NCI-H2081 (cell line): ENCODE data around the gene BTBD9.
"Not testable (repeated sequence)": the region's sequence is repeated elsewhere in the genome, so short reads cannot be mapped to it uniquely, and the experiment has no call there.

Source experiments
- DNase-seq, 2 experiments: peaks; one replicate each; lab custom pipeline; 2025; lab: John Stamatoyannopoulos, UW

Gene BTBD9

DNA sequence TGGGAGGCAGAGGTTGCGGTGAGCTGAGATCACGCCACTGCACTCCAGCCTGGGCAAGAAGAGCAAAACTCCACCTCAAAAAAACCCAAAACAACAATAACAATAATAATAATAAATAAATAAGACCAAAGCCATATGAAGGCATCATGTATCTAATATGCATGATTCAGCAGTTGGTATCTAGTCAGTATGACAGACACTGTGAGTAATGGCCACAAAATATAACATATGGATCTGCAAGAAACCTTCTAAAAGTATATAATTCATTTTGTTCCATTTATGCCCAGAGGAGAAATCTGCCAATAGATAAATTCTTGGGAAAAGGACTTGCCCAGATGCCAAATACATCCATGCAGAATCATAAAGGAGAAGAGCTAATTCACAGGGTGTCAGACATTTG lies 252.3 kb downstream of the BTBD9 start:
- DNase-seq, result no peak

DNA sequence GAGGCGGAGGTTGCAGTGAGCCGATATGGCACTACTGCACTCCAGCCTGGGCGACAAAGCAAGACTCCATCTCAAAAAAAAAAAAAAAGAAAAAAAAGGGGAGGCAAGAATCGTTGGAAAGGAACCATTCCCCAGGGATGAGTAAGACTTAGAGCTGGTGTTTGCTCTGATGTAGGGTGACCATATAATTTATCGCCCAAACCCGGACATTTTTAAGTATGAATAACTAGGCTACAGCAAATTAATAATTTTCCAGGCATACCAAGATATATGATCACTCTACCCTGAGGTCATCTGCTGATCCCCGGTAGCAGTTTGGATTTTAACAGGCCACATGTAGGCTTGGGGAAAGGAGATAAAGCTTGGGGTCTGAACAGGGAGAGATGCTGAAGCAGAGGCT lies 260.9 kb downstream of the BTBD9 start:
- DNase-seq, result no peak

- no peak for DNase-seq
Observed at GRCh38 chr6:38375937-38376336, 263.8 kb downstream of the BTBD9 start.

DNA sequence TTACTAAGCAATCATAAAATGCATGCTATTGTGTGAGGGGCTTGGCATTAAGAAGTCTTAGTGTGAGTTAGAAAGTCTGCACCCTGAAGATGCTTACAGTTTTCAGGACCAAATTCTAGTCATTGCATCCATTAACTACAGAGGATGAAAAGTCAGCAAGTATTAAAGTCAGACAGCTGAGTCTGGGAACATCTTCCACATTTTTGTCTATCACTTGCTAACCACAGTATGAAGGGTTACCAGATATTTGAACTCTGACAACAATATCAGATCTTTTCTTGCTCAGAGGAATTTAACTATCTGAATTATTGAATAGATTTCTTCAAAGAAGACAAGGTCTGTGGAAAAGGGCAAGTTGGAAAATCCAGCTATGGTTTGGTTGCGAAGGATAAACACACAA lies 264.4 kb downstream of the BTBD9 start:
- DNase-seq, result no peak

GRCh38 chr6:38371881-38372280 lies 267.8 kb downstream of the BTBD9 start:
- DNase-seq, result no peak

- DNase-seq, result no peak
Observed at GRCh38 chr6:38370653-38371601, 268.8 kb downstream of the BTBD9 start.

DNA sequence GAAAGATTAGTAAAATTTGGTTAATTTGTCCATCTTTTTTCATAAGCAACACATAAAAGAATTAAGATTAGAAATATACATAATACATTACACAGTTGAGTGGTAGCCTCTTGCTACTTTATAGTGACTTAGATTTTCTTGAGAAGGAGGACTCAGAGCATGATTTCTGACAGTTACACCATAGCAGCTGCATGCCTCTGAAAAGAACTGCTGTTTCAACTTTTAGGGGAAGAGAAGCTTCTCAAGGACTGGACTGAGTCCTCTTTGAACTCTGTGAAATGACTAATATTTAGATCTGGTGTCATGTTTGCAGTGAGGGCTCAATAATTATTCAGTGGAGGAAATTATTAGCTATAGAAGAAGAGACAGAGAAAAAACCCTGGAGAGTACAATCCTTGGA lies 272.5 kb downstream of the BTBD9 start:
- no peak for DNase-seq

GRCh38 chr6:38366234-38366633 lies 273.5 kb downstream of the BTBD9 start:
- DNase-seq, result no peak

DNA sequence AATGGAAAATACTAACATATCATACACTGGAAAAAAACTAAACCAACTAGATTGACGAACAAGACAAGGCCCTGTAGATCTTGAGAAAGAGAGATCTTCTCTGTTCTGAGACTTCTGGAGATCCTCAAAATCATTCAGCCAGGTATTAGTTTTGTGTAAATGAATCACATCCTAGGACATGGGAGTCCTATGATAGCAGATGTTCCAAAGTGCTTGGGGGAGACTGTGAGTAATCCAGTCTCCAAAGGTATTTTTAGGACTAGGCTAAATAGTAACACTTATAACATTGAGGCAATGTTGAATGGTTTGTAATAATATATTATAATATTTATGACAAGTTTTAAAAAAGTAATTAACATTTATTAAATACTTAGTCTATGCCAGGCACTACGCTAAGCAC lies 275.0 kb downstream of the BTBD9 start:
- no peak for DNase-seq

GRCh38 chr6:38364127-38364526 lies 275.6 kb downstream of the BTBD9 start:
- no peak for DNase-seq

- no peak for DNase-seq
Observed at GRCh38 chr6:38355519-38355918, 284.2 kb downstream of the BTBD9 start.

GRCh38 chr6:38354905-38355304 lies 284.8 kb downstream of the BTBD9 start:
- DNase-seq, result no peak

DNA sequence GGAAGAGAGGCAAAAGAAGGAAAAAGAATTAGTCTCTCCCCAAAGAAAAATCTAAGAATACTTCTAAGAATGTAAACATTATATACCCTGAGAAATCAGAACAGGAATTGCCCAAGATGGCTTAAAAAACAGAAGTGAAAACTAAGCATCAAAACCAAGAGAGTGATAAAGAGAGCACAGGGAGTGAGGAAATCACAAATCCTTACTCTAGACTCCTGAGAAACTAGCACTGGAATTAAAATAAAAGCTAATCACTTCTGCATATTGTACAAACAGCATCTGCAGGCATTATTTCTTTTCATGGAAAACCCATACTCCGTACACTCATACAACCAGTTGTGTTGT lies 285.7 kb downstream of the BTBD9 start:
- DNase-seq, result no peak

- DNase-seq, result no peak
Observed at GRCh38 chr6:38353310-38354036, 286.3 kb downstream of the BTBD9 start.

DNA sequence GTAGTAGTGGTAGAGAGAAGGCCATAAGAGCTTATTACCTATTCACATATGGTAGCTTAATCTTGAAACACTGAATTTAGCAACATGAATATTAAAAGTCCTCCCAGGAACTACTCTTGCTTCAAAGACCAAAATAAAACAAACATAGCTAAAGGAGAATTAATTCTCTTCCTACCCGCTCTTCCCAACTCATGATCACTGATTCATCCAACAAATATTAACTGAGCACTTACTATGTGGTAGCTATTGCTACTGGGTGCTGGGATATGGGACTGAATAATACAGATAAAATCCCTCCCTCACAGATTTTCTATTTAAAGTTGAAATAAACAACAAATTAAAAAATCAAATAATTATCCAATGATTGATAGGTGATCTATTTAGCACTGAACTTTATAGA lies 287.1 kb downstream of the BTBD9 start:
- no peak for DNase-seq

GRCh38 chr6:38350942-38351341 lies 288.8 kb downstream of the BTBD9 start:
- DNase-seq, result no peak

DNA sequence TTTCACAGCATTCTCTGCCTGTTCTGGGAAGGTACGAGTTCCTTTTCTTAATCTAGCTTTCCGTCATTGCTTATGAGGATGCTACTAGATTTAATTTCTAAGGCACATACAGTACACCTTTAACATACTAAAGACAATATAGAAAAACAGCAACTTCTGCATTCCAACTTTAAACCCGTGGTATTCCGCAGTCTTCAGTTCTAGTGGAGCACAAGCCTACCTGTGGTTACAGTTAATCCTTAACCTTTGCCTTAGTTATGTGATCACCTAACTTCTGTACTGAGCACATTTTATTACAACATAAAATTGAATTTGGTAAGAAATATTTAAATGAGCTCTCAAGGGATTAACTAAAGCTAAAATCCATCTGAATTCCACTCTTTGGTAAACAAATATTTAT lies 289.5 kb downstream of the BTBD9 start:
- DNase-seq, result no peak

DNA sequence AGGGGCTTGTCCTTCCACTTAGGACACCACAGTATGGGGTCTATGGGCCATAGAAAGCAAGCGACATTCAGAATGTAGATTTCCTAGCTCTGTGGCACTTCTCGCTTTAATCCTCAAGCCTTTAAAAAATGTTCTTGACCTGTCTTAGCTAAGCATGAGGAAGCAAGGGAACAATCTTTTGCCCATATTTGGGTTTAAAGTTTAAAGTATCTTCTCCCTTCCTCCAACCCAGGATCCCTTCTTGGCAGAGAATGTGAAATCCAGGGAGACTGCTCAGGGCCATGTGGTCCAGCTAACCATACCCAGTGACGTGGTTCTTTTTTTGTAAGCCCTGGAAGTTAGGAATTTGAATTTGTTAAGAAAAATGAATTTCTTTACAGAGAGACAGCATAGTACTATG lies 289.9 kb downstream of the BTBD9 start:
- no peak for DNase-seq

GRCh38 chr6:38349221-38349620 lies 290.5 kb downstream of the BTBD9 start:
- DNase-seq, result no peak

DNA sequence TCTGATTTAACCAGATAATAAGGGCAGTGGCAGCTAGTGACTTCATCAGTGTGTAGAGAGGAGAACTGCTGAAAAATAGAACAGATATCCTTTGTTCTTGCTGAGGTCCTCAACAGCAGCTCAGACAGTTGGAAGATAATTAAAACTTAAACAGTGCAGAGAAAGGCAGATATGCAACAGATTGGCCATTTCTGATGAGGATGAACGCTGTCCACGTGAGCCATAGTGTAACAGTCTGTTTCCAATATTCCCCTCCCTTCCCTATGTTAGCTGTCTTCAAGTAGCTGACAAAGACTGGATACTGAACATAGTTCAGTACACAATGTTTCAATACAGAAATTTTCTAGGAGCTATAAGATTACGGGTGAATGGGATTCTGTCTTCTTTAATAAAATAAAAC lies 291.4 kb downstream of the BTBD9 start:
- DNase-seq, result no peak

DNA sequence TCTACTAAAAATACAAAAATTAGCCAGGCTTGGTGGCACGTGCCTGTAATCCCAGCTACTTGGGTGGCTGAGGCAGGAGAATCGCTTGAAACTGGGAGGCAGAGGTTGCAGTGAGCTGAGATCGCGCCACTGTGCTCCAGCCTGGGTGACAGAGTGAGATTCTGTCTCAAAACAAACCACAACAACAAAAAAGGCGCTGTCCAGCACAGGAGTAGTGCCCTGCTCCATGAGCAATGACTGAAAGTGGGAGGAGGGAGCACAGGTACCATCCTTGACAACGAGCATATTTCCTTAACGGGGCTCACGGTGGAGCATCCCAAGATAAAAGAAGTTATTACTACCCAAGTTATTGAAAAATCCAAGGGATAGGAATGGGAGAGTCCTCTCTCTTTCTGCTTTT lies 291.9 kb downstream of the BTBD9 start:
- DNase-seq, result not testable (repeated sequence)

DNA sequence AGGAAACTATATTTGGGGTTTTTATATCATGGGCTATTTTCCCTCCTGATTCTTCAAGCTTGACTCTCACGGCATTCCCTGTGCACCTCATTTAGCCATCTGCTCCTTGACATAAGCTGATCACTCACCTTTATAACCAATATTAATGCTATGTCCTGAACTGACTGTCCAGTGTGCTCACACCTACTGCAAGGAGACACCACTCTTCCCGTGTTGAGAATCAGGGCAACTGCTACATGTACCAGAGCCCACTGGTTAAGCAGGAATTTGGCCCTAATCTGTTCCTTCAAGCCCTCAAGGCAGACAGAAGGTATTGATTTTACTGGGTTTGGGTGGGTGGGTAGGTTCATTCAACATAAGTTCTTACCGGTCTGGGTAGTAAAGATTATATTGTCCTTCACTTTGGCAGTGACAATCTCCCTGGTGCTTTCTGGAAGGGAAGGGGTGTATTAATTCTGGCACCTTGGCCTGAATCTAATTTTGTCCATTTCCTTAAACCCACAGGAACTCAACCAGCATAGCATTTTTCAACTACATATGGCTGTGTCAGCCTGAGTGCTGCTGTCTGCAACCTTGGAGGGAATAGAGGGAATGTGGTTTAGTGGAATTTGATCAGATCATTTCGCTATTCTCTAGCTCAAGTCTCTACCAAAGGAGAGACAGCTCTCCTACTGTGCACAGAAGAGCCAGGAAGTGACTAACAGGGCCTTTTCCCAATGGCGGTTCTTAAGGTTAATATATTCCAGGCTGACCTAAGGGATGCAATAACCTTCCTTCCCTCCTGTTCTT lies 293.2 kb downstream of the BTBD9 start:
- DNase-seq, result no peak

GRCh38 chr6:38345586-38345985 lies 294.1 kb downstream of the BTBD9 start:
- DNase-seq, result no peak
